ENCODE results near the gene MAP3K15.

The MAP3K15 gene

DNA sequence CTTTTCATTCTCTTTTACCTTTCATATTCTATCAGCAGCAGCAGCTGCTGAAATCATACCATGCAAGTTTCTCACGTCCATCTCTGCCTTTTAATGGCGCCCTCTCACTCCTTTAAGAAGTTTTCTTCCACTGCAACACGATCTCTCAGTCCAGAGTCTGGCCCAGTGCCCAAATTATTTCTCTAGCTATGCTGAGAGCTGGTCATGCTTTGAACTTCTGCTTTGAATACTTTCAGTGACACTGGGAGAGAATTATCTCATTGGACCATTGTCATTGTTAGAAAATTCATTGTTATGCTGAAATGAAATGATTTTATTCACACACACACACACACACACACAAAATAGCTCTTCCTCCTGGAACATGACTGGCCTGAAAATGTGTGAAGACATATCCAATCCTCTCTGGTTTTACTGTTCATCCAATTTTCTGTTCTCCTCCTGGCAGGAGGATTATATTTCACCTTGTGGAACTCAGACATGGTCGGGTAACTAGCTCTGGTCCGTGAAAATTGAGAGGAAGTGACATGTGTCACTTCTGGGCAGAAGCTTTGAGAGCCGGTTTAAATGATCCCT lies 172.9 kb downstream of the MAP3K15 start:
- peak; percentile 17 for DNase-seq

- DNase-seq, result peak; percentile 1
Measured at GRCh38 chrX:19334945-19335626, 180.2 kb downstream of the MAP3K15 start.

DNA sequence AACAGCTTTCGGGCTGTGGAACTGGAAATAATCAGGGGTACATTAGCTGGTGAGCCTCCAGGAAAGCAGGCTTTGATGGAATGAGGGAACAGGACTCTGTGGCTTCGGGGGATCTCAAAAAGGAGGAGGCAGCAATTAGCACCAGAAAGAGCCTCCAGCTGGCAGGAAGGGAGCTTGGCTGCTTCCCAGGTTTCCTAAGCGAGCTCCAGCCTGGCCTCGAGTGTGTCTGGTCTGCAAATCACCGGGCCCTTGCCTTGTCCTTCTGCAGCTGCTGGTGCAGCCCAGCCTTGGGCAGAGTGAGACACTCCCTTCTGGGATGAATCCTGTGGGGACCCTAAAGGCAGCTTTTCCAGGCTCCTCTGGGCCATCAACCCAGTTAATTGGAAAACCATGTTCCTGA lies 182.3 kb downstream of the MAP3K15 start:
- peak; percentile 13 for DNase-seq

DNA sequence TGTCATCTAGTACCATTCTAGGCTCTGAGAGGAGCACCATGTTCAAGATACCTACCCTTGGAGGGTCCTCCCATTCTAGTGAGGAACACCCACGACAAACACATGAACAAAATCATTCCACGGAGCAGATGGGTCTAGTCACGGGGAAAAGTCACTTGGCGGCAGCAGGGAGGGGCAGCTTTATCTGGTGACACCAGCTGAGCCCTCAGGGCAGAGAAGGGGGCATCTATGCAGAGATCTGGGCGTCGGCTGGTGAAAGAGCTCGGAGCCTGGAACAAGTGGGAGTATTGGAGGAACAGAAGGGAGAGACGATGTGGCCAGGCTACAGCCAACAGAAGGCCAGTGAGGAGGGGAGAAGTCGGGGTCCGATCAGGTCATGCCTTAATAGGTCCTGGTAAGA lies 183.5 kb downstream of the MAP3K15 start:
- DNase-seq, result no peak

DNA sequence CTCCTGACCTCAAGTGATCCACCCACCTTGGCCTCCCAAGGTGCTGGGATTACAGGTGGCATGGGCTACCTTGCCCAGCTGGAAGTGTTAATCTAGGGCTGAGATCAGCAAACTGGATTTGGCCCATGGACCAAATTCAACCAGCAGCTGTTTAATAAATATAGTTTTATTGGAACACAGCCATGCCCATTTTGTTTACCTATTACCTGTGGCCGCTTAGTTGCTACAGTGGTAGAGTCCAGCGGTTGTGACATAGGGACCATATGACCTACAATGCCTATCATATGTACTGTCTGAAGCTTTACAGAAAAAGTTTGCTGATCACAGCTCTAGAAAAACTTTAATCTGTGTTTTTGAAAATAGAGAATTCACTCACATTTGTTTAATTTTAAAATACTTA lies 188.7 kb downstream of the MAP3K15 start:
- no peak for DNase-seq
